ENCODE measurements around the gene RSPH1.

RSPH1 gene

DNA sequence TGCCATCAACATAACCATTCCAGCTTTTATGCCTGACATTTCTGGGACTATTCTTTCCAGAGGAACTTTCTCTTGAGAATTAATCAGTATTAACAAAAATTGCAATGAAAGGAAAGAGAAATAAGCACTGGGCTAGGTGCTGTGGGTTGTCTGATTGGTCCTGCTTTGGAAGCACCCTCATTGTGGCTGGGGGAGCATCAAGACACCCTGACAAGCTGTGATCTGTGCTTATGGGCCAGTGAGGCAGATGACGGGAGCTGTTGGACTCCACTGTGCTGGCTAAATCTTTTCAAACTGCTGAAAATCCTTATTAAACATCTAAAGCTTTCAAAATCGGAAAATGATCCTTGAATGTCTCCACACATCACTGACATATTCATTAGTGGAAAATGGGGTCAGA lies 72.3 kb downstream of the RSPH1 start:
- DNase-seq, result no peak

DNA sequence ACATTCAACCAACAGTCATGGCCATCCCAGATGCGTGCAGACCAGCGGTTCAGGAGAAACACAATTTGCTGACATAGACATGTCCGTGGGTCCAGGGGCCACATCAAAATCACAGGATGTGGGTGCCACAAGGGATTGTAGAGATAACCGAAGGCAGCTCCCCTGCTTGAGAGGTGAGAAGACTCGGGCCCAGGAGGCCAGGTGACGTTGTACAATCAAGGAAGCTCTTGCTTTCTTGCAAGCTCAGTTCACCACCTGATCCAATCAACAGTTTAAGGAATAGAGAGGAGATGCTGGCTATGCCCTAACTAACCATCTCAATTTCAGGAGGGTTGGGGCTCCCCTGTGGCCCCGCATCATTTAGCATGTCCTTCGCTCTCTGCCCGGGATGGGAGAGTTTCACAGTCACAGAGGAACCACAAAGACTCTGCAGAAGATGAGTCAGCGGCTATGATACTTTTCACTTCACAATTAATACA lies 72.8 kb downstream of the RSPH1 start:
- no peak for DNase-seq

Measured in NCI-H146 (cell line).